K562 (cell line): Measurements from ENCODE around the gene DDC. TPM values are rescaled to one million over a fixed set of nuclear protein-coding genes. Genes with fewer than 3 reads are reported as not detected.

Source experiments
- ATAC-seq: fragments of 200-7000 bp; cut with Tn5 transposase; 3 replicates; pipeline ENCODE4 v1.9.1; 2020; ENCODE audit warnings: moderate library complexity
- BruUV-seq: library from RNA; stranded (reverse); fragments of 400-500 nt; replicated peaks from 2 replicates; lab custom pipeline; 2021; lab: Mats Ljungman, UMichigan
- CTCF ChIA-PET: fragments of 300-600 bp; formaldehyde crosslinking; extraction: SDS; loops from one replicate; lab custom pipeline; 2021; ENCODE audit warnings: low intra/inter-chr PET ratio; lab: Yijun Ruan, JAX
- POLR2A ChIA-PET: fragments of 300-600, 350-650 bp; sonication (Branson Sonifier 250); formaldehyde crosslinking; extraction: SDS; loops from one replicate; lab custom pipeline; 2021; ENCODE audit warnings: antibody characterized with exemption, inconsistent platforms; lab: Yijun Ruan, JAX
- DNase-seq, 4 experiments: peaks; one replicate each; pipeline versions ENCODE4 v3.0.0 to v3.0.0-alpha.2; 2011 to 2018; ENCODE audit warnings: low spot score in 3 of 4, mixed read lengths in 3 of 4; ENCODE audit errors: extremely low read depth in 1 of 4
- FAIRE-seq: peaks from 2 replicates; lab custom pipeline; 2011; peaks lifted over from hg19 to GRCh38; lab: Jason Lieb, UNC
- H2AFZ ChIP-seq: 2 replicates; pipeline ENCODE4 v1.6.0; 2011; ENCODE audit warnings: low read depth, low read length, control low read depth, inconsistent platforms
- H3K27ac ChIP-seq: fragments of 200-600 bp; 3 replicates; pipeline ENCODE4 v1.8.0; 2011; ENCODE audit warnings: low read depth, mild to moderate bottlenecking, control low read depth, inconsistent platforms, low read length, moderate library complexity, mixed read lengths; ENCODE audit errors: extremely low read depth
- H3K27me3 ChIP-seq, 2 experiments: fragments of 300-600 bp in 1 of 2; 2 replicates in 1 of 2; 3 replicates in 1 of 2; pipeline versions ENCODE4 v1.6.0 to v1.8.0; 2011; ENCODE audit warnings: inconsistent platforms in 2 of 2, low read length in 2 of 2, mild to moderate bottlenecking in 1 of 2, mixed read lengths in 1 of 2, moderate library complexity in 1 of 2; ENCODE audit not compliant: control insufficient read depth in 2 of 2, insufficient read depth in 2 of 2
- H3K36me3 ChIP-seq: fragments of 300-600 bp; 3 replicates; pipeline ENCODE4 v1.8.0; 2011; ENCODE audit warnings: mild to moderate bottlenecking, low read length, inconsistent platforms; ENCODE audit not compliant: control insufficient read depth, insufficient read depth
- H3K4me1 ChIP-seq, 2 experiments: fragments of 200-600 bp in 1 of 2; replicated peaks in 1 of 2; 2 replicates in 1 of 2; 3 replicates in 1 of 2; pipeline versions ENCODE4 v1.5.1 to v1.8.0; 2011; ENCODE audit warnings: inconsistent platforms in 2 of 2, low read length in 2 of 2, mild to moderate bottlenecking in 1 of 2, mixed read lengths in 1 of 2, moderate library complexity in 1 of 2; ENCODE audit not compliant: control insufficient read depth in 2 of 2, insufficient read depth in 2 of 2
- H3K4me2 ChIP-seq: 2 replicates; pipeline ENCODE4 v1.6.1; 2011; ENCODE audit warnings: low read length, control low read depth, inconsistent platforms, mixed read lengths; ENCODE audit not compliant: insufficient read depth
- H3K4me3 ChIP-seq: fragments of 200-600 bp; sonication (generic), shearing (Covaris generic); 2 replicates; pipeline ENCODE4 v1.5.1; 2016; ENCODE audit warnings: control low read depth, inconsistent platforms
- H3K79me2 ChIP-seq: fragments of 200-600 bp; 3 replicates; pipeline ENCODE4 v1.8.0; 2011; ENCODE audit warnings: low read length, inconsistent platforms; ENCODE audit not compliant: control insufficient read depth, insufficient read depth
- H3K9ac ChIP-seq, 2 experiments: 2 replicates each; pipeline versions ENCODE4 v1.6.0 to v1.6.1; 2011; ENCODE audit warnings: low read depth in 2 of 2, low read length in 2 of 2, control low read depth in 1 of 2, inconsistent platforms in 1 of 2, mild to moderate bottlenecking in 1 of 2, mixed read lengths in 1 of 2; ENCODE audit not compliant: insufficient read depth in 1 of 2
- H3K9me1 ChIP-seq: one replicate; pipeline ENCODE4 v1.6.0; 2011; ENCODE audit warnings: inconsistent platforms, mild to moderate bottlenecking, low read length, moderate library complexity; ENCODE audit not compliant: control insufficient read depth, insufficient read depth
- H3K9me3 ChIP-seq: replicated peaks from 2 replicates; pipeline ENCODE4 v1.5.1; 2011; ENCODE audit warnings: low read depth, low read length, inconsistent platforms; ENCODE audit not compliant: control insufficient read depth, insufficient read depth
- H4K20me1 ChIP-seq: replicated peaks from 2 replicates; pipeline ENCODE4 v1.6.1; 2011; ENCODE audit warnings: low read length, inconsistent platforms, mixed read lengths; ENCODE audit not compliant: control insufficient read depth, insufficient read depth
- ARID4B ChIP-seq: sonication (generic); formaldehyde crosslinking; IDR thresholded peaks from 2 replicates; pipeline ENCODE4 v1.8.0; 2022; ENCODE audit warnings: mild to moderate bottlenecking, missing genetic modification reagents
- CBFA2T3 ChIP-seq: fragments of 450-650 bp; IDR thresholded peaks from 2 replicates; pipeline ENCODE4 v1.6.1; 2017
- GATAD2A ChIP-seq: fragments of 450-650 bp; IDR thresholded peaks from 2 replicates; pipeline ENCODE4 v1.6.1; 2017
- MAFG ChIP-seq: fragments of 450-650 bp; conservative IDR thresholded peaks from 2 replicates; pipeline ENCODE4 v1.6.1; 2016; ENCODE audit warnings: missing genetic modification characterization, missing compliant biosample characterization
- MEF2A ChIP-seq: IDR thresholded peaks from 2 replicates; pipeline ENCODE4 v1.6.1; 2011; ENCODE audit warnings: low read depth, mild to moderate bottlenecking, low read length, moderate library complexity; ENCODE audit not compliant: control insufficient read depth
- NFXL1 ChIP-seq: fragments of 450-650 bp; formaldehyde crosslinking; IDR thresholded peaks from 2 replicates; pipeline ENCODE4 v1.4.0; 2021; ENCODE audit warnings: mild to moderate bottlenecking
- NR0B1 ChIP-seq: fragments of 450-650 bp; IDR thresholded peaks from one replicate; pipeline ENCODE4 v1.6.1; 2018; ENCODE audit warnings: mild to moderate bottlenecking, moderate library complexity; ENCODE audit not compliant: partially characterized antibody
- SP1 ChIP-seq: sonication (generic); formaldehyde crosslinking; IDR thresholded peaks from 2 replicates; pipeline ENCODE4 v1.8.1; 2022; ENCODE audit warnings: mild to moderate bottlenecking, missing genetic modification reagents
- ZNF121 ChIP-seq: sonication (generic); formaldehyde crosslinking; conservative IDR thresholded peaks from 2 replicates; pipeline ENCODE4 v1.8.0; 2022; ENCODE audit warnings: missing genetic modification reagents
- ZNF778 ChIP-seq: fragments of 450-650 bp; formaldehyde crosslinking; IDR thresholded peaks from 2 replicates; pipeline ENCODE4 v1.4.0; 2020; ENCODE audit warnings: mild to moderate bottlenecking, moderate library complexity
- WGBS: fragments of 100-300 bp; shearing (Covaris generic); methylation state at CpG from one replicate; pipeline ENCODE4 v1.1.6; 2016; ENCODE audit warnings: low coverage, mixed read lengths; ENCODE audit not compliant: insufficient coverage; ENCODE audit errors: missing lambda C conversion rate; 5-methylcytosine and 5-hydroxymethylcytosine counted together
- in situ Hi-C: fragments of 300-500 bp; cut with MboI; formaldehyde crosslinking; loops from 4 replicates; pipeline ENCODE4 v1.15.0; 2018; ENCODE audit warnings: inconsistent platforms, mixed read lengths
- intact Hi-C: fragments of 100-400 bp; cut with micrococcal nuclease; formaldehyde crosslinking; loops from 2 replicates; pipeline ENCODE4 v1.14.2; 2022
- polyA plus RNA-seq, 8 experiments: library from polyadenylated mRNA; depleted of rRNA in 4 of 8; stranded (reverse) in 5 of 8; unstranded in 3 of 8; fragments of >200 nt; fragmentation: Nextera tagmentation in 2 of 8; fragmentation: Illumina TruSeq in 1 of 8; extraction: Ambion mirVana in 2 of 8; extraction: Trizol in 1 of 8; gene quantifications; 2 replicates each; pipeline versions ENCODE4 v1.2.1 to v1.2.3, GENCODE V29; 2011 to 2014; ENCODE audit warnings: inconsistent platforms in 1 of 8, missing spikeins in 1 of 8
- total RNA-seq, 7 experiments: library from RNA; depleted of rRNA in 6 of 7; stranded (reverse); fragments of >200 nt in 6 of 7; fragmentation: Illumina TruSeq in 2 of 7; extraction: Trizol in 2 of 7; gene quantifications; 2 replicates each; pipeline versions ENCODE4 v1.2.1 to v1.2.3, GENCODE V29; 2011 to 2021; ENCODE audit warnings: low replicate concordance in 1 of 7

The DDC gene
- total and polyA plus RNA-seq, 9 of the 15 experiments (the other 6 are each of a cell fraction or from before 2014, with no cell fraction given): not detected

DNA sequence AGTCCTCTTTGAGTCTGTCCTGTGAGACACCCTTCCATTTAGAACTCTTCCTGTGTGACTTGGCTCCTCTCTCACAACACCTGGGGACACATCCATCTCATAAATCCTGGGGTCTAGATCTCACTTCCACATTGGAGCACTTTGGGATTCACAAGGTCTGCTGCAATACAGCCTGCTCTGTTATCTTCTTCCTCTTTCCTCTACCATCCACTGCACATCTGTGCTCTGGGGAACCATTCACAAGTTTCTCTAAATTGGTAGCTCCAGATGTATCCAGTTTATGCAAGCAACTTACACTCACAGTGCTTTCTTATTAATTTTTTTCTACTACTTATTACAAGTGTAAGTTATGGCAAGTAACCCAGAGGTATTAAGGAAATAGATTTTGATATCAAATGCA, 109.5 kb downstream of the DDC start (continued):
- TF ChIP-seq GATAD2A (no peak), SP1 (CRISPR knock-in tag) (no peak), NFXL1 (CRISPR knock-in tag) (no peak), CBFA2T3 (no peak)
- TF ChIP-seq, all 486 proteins: peak for 0

DNA sequence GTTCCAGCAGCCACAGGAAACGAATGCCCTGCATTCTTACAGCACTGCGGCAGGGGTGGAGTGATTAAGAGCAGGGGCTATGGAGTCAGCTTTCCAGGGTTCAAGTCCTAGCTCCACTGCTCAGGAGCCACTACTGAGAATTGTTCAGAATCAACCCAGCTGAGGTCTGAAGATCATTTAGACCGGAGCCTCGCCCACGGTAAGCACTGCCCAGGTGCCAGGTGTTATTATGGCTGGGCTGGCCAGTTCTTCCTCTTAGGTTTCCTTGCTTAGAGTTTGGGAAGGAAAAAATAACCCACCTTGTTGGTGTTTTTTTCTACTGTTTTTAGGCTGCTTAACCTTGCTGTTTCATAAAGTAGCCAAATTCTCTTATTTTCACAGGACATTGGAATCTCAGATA, 110.2 kb downstream of the DDC start:
- intact Hi-C loops (no loop called here), in situ Hi-C loops (loop anchor here (10.0 kb wide), 1 partner anchor 690 kb away; no protein-coding TSS in a partner anchor)
- Histone ChIP-seq H3K9me1 (no peaks in the 10 kb centered on the region), H3K27ac (no peak overlapping the region), H4K20me1 (no peaks in the 10 kb centered on the region), H3K4me2 (no peak overlapping the region), H2AFZ (no peak overlapping the region), H3K27me3 (peaks cover 9 to 20% of the 10 kb centered on the region in 2 experiments), H3K36me3 (no peaks in the 10 kb centered on the region), H3K9me3 (no peaks in the 10 kb centered on the region), H3K4me1 (peaks cover 0 to 10% of the 10 kb centered on the region in 2 experiments; a peak in 3 of 5 replicates), H3K9ac (no peak overlapping the region), H3K4me3 (no peak overlapping the region), H3K79me2 (peaks cover 5% of the 10 kb centered on the region)
- no TSS peak for BruUV-seq
- ATAC-seq: no peak
- WGBS: 6% methylated on average over 5 of the region's 5 CpGs
- CTCF ChIA-PET: no interaction called here
- TF ChIP-seq ARID4B (CRISPR knock-in tag) (no peak), MEF2A (no peak), MAFG (tag) (no peak), NR0B1 (no peak), ZNF778 (no peak), ZNF121 (CRISPR knock-in tag) (no peak)
- no peak for FAIRE-seq
- POLR2A ChIA-PET: no interaction called here
- DNase-seq: no peak
